ENCODE measurements around the gene DOC2B.

The DOC2B gene

GRCh38 chr17:159609-160008, 21.8 kb downstream of the DOC2B start:
- no peak for DNase-seq

GRCh38 chr17:158379-158778, 23.1 kb downstream of the DOC2B start:
- no peak for DNase-seq

- DNase-seq: no peak
Observed at GRCh38 chr17:157901-158300, 23.5 kb downstream of the DOC2B start.

GRCh38 chr17:156946-157345, 24.5 kb downstream of the DOC2B start:
- DNase-seq: no peak

GRCh38 chr17:156094-156621, 25.3 kb downstream of the DOC2B start:
- no peak for DNase-seq

GRCh38 chr17:155576-155975, 25.9 kb downstream of the DOC2B start:
- no peak for DNase-seq

- no peak for DNase-seq
Observed at GRCh38 chr17:153851-154250, 27.6 kb downstream of the DOC2B start.

- DNase-seq: no peak
Observed at GRCh38 chr17:152860-153420, 28.5 kb downstream of the DOC2B start.

- DNase-seq: no peak
Observed at GRCh38 chr17:151886-152859, 29.3 kb downstream of the DOC2B start.

- no peak for DNase-seq
Observed at GRCh38 chr17:151004-151403, 30.4 kb downstream of the DOC2B start.

GRCh38 chr17:149897-150584, 31.4 kb downstream of the DOC2B start:
- no peak for DNase-seq

GRCh38 chr17:149231-149630, 32.2 kb downstream of the DOC2B start:
- no peak for DNase-seq

- DNase-seq: no peak
Observed at GRCh38 chr17:148757-149156, 32.7 kb downstream of the DOC2B start.

- DNase-seq: no peak
Observed at GRCh38 chr17:147796-148740, 33.4 kb downstream of the DOC2B start.

GRCh38 chr17:146983-147761, 34.3 kb downstream of the DOC2B start:
- DNase-seq: no peak

- DNase-seq: no peak
Observed at GRCh38 chr17:146546-146945, 34.9 kb downstream of the DOC2B start.

GRCh38 chr17:145671-146541, 35.5 kb downstream of the DOC2B start:
- DNase-seq: no peak

- no peak for DNase-seq
Observed at GRCh38 chr17:144936-145670, 36.3 kb downstream of the DOC2B start.

GRCh38 chr17:143785-144281, 37.6 kb downstream of the DOC2B start:
- no peak for DNase-seq

Measured in SIG-M5 (cell line).